Esophagus squamous epithelium (tissue), 4 donors: Measurements from ENCODE around the gene CDK17.

ENCODE experiments used
- POLR2A ChIP-seq, 4 donors: fragments of 450-650 bp; IDR thresholded peaks; one replicate each; pipeline ENCODE4 v1.6.1; 2017; ENCODE audit warnings: antibody characterized with exemption in 4 of 4, mild to moderate bottlenecking in 4 of 4, moderate library complexity in 3 of 4
- TF ChIP-seq, protein P1 (sequence below), 6 experiments: fragments of 450-650 bp in 4 of 6; fragments of 200-600 bp in 2 of 6; sonication (generic) in 2 of 6; IDR thresholded peaks; one replicate each; pipeline ENCODE4 v1.5.1; 2016 to 2019; ENCODE audit warnings: antibody characterized with exemption in 6 of 6, mild to moderate bottlenecking in 4 of 6, moderate library complexity in 4 of 6

DNA sequence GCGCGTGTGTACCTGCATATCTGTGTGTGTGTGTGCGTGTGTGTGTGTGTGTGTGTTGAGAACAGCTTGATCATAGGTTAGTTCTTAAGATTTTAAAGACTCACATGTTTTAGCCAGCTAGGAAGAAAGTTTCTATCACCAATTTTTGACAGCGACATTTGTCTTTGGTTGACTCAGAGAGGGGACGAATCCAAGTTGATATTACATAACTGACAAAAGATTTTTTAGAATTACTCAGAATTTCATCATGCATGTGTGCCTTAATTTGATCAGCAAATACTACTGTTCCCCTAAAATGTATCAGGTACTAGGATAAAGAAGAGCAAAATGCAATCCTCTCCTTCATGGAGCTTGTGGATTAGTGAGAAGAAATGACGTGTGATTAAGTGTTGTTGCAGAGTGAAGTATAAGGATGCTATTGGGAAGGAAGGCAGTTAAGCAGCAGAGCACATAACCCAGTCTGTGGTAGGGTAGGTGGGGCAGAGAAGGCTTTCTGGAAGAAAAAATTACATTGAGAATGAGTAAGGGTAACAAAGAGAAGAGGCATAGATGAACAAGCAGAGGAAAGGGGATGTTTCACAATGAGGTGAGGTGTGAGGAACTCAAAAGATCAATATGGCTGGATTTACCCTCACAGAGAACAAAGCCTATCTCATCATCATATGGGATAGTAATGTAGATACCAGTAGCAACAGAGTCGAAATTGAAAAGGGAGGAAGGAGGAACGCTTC is 128.6 kb downstream of the CDK17 start:
- no peak for TF ChIP-seq POLR2A (IDR thresholded peaks at IDR 0.05)
- TF ChIP-seq, protein P1, sequence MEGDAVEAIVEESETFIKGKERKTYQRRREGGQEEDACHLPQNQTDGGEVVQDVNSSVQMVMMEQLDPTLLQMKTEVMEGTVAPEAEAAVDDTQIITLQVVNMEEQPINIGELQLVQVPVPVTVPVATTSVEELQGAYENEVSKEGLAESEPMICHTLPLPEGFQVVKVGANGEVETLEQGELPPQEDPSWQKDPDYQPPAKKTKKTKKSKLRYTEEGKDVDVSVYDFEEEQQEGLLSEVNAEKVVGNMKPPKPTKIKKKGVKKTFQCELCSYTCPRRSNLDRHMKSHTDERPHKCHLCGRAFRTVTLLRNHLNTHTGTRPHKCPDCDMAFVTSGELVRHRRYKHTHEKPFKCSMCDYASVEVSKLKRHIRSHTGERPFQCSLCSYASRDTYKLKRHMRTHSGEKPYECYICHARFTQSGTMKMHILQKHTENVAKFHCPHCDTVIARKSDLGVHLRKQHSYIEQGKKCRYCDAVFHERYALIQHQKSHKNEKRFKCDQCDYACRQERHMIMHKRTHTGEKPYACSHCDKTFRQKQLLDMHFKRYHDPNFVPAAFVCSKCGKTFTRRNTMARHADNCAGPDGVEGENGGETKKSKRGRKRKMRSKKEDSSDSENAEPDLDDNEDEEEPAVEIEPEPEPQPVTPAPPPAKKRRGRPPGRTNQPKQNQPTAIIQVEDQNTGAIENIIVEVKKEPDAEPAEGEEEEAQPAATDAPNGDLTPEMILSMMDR (IDR thresholded peaks at IDR 0.05): no peak
